ENCODE measurements around the gene MYO18B. TPM values are rescaled to one million over a fixed set of nuclear protein-coding genes. Genes with fewer than 3 reads are reported as not detected.

MYO18B gene
- total RNA-seq, 1 experiment from 2014 or later = 0.05 TPM

- POLR2A ChIA-PET = no interaction called here
- RAD21 ChIA-PET (ENCODE audit: low non-redundant PET in 1 of 2, low total read pairs in 2 of 2, uncharacterized antibody in 2 of 2, unreplicated experiment in 2 of 2) = no interaction called here
- H2AFZ ChIP-seq (ENCODE audit: low read depth, low read length, poor library complexity, severe bottlenecking) = no peak overlapping the region
- H3K4me3 ChIP-seq (replicated peaks in 1 of 2; ENCODE audit: low read depth in 1 of 2, low read length in 2 of 2) = no peak overlapping the region
- H3K9ac ChIP-seq (ENCODE audit: low read length) = no peak overlapping the region
- no peaks in the 10 kb centered on the region for H3K9me2 ChIP-seq (ENCODE audit: insufficient read depth)
- H3K27me3 ChIP-seq (ENCODE audit: insufficient read depth, low read length) = peaks cover 10% of the 10 kb centered on the region; the same call in 1 of the 2 replicates
- TF ChIP-seq ZFX (IDR thresholded peaks at IDR 0.05) (no peak), CEBPB (IDR thresholded peaks at IDR 0.05; ENCODE audit: low read depth) (no peak), ATF3 (IDR thresholded peaks at IDR 0.05) (no peak), ZBTB33 (IDR thresholded peaks at IDR 0.05; ENCODE audit: extremely low read depth, insufficient replicate concordance, low read length) (no peak), EZH2 (IDR thresholded peaks at IDR 0.05) (no peak), SP1 (IDR thresholded peaks at IDR 0.05; ENCODE audit: low read depth) (no peak), TCF7L2 (IDR thresholded peaks at IDR 0.05; ENCODE audit: borderline replicate concordance, extremely low read depth, insufficient read depth, insufficient read length) (no peak), POLR2A (IDR thresholded peaks at IDR 0.05; ENCODE audit: borderline replicate concordance, extremely low read depth, insufficient read depth, insufficient read length) (no peak), SRF (IDR thresholded peaks at IDR 0.05; ENCODE audit: low read depth) (no peak), ZNF274 (IDR thresholded peaks at IDR 0.05; ENCODE audit: low read depth, low read length) (no peak), RAD21 (IDR thresholded peaks at IDR 0.05; ENCODE audit: low read depth) (no peak)
- CTCF ChIA-PET = no interaction called here
- no peaks in the 10 kb centered on the region for H3K9me3 ChIP-seq (ENCODE audit: control insufficient read depth in 1 of 2, insufficient read depth in 1 of 2, low read depth in 1 of 2, low read length in 2 of 2)
- H3K4me2 ChIP-seq (ENCODE audit: low read length) = no peak overlapping the region
- no peaks in the 10 kb centered on the region for H3K79me2 ChIP-seq (ENCODE audit: insufficient read depth, low read length)
- no peaks in the 10 kb centered on the region for H3K4me1 ChIP-seq (ENCODE audit: control insufficient read depth in 1 of 2, insufficient read depth in 2 of 2, low read length in 2 of 2)
- H4K20me1 ChIP-seq (ENCODE audit: insufficient read depth) = no peaks in the 10 kb centered on the region
- no peaks in the 10 kb centered on the region for H3K36me3 ChIP-seq (ENCODE audit: control insufficient read depth in 1 of 2, insufficient read depth in 2 of 2, low read length in 2 of 2)
- BruUV-seq (replicated peaks) = no TSS peak
- DNase-seq (ENCODE audit: low read depth, low spot score) (no peak), ATAC-seq (no peak)
- no peak overlapping the region for H3K27ac ChIP-seq (ENCODE audit: low read depth, low read length)
- intact Hi-C loops (cut with micrococcal nuclease) = no loop called here
Measured at GRCh38 chr22:25786165-25786564, 44.2 kb downstream of the MYO18B start.
